Measurements from ENCODE around the gene ALPG.
"Not testable (repeated sequence)": the region's sequence is repeated elsewhere in the genome, so short reads cannot be mapped to it uniquely, and the experiment has no call there.

ALPG gene

DNA sequence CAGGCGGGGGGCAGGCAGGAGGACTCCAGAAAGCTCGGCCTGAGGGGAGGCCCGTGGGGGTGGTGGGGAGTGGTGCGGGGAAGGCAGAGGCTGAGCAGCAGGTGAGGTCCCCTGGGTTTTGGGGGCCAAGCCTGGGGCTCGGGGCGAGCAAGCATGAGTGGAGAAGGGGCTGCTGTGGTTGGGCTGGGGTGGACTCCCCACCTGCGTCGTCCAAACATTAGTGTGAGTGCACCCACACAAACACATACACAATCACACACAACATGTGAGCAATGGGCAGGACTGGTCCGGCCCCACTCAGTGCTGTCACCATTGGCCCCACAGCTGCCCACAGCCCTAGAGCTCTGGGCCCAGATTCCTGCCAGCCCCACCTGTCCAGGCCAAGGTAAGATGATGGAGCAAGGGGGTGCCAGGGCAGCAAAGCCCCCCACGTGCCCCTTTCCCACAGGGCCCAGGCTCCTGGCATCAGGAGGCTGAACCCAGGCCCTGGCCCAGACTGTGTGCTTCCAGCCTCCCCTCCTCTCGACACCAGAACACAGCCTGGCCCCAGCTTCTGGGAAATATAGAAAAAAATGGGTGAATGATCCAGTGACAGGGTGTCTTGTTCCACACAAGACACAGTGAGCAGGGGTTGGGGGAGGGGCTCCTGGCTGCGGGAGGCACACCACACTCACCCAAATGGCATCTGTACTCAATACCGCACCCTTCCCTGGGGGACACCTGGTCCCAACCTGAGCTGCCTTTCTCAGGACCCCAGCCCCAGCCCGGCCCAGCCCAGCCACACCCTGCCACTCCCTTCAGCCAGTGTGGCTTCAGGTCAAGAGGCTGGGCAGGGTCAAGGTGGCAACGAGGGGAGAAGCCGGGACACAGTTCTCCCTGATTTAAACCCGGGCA is 28.6 kb upstream of the ALPG start:
- no peak for DNase-seq

DNA sequence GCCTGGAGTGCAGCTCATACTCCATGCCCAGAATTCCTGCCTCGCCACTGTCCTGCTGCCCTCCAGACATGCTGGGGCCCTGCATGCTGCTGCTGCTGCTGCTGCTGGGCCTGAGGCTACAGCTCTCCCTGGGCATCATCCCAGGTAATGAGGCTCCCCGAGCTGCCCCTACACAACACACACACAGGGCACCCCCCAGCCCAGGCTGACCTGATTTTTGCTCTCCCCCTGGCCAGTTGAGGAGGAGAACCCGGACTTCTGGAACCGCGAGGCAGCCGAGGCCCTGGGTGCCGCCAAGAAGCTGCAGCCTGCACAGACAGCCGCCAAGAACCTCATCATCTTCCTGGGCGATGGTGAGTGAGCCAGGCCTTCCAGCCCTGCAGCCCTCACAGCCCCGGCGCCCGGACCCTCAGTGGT is 27.9 kb upstream of the ALPG start, which contains the start of gene ALPP:
Gene ALPP, plus strand, starts transcription at position 17 of the 417 bp plus-strand sequence. Its CDS starts 52 bp downstream, at position 69.
- not testable (repeated sequence) for DNase-seq

DNA sequence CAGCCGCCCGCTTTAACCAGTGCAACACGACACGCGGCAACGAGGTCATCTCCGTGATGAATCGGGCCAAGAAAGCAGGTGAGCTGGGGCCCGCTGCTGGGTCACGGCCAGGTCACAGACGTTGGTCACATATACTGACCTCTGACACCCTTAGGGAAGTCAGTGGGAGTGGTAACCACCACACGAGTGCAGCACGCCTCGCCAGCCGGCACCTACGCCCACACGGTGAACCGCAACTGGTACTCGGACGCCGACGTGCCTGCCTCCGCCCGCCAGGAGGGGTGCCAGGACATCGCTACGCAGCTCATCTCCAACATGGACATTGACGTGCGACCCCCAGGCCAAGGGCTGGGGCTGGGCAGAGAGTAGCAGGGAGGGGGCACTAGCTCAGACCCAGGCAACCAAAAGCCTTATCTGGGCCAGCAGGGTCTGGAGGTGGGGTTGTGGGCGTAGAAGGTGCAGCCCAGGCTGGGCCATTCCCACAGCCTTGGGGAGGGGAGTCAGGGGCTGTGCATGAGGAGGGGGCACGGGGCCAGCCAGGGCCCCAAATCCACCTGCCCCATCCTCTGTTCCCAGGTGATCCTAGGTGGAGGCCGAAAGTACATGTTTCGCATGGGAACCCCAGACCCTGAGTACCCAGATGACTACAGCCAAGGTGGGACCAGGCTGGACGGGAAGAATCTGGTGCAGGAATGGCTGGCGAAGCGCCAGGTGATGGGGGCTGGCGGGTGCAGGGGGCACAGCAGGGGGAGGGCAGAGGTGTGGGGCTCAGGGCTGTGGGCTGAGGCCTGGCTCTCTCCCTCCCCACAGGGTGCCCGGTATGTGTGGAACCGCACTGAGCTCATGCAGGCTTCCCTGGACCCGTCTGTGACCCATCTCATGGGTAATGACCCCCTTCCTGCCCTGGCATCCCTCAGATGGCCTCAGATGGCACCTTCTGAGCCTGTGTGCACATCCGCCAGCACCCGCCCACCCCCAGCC is 26.7 kb upstream of the ALPG start:
- not testable (repeated sequence) for DNase-seq

DNA sequence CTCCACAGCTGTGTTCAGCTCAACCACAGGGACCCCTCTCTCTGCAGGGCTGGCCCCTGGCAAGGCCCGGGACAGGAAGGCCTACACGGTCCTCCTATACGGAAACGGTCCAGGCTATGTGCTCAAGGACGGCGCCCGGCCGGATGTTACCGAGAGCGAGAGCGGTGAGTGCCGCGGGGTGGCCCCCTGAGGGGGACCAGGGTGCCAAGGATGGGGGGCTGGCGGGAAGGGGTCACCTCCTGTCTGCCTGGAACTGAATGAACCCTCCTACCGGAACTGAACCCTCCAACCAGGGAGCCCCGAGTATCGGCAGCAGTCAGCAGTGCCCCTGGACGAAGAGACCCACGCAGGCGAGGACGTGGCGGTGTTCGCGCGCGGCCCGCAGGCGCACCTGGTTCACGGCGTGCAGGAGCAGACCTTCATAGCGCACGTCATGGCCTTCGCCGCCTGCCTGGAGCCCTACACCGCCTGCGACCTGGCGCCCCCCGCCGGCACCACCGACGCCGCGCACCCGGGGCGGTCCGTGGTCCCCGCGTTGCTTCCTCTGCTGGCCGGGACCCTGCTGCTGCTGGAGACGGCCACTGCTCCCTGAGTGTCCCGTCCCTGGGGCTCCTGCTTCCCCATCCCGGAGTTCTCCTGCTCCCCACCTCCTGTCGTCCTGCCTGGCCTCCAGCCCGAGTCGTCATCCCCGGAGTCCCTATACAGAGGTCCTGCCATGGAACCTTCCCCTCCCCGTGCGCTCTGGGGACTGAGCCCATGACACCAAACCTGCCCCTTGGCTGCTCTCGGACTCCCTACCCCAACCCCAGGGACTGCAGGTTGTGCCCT is 25.2 kb upstream of the ALPG start:
- not testable (repeated sequence) for DNase-seq

DNA sequence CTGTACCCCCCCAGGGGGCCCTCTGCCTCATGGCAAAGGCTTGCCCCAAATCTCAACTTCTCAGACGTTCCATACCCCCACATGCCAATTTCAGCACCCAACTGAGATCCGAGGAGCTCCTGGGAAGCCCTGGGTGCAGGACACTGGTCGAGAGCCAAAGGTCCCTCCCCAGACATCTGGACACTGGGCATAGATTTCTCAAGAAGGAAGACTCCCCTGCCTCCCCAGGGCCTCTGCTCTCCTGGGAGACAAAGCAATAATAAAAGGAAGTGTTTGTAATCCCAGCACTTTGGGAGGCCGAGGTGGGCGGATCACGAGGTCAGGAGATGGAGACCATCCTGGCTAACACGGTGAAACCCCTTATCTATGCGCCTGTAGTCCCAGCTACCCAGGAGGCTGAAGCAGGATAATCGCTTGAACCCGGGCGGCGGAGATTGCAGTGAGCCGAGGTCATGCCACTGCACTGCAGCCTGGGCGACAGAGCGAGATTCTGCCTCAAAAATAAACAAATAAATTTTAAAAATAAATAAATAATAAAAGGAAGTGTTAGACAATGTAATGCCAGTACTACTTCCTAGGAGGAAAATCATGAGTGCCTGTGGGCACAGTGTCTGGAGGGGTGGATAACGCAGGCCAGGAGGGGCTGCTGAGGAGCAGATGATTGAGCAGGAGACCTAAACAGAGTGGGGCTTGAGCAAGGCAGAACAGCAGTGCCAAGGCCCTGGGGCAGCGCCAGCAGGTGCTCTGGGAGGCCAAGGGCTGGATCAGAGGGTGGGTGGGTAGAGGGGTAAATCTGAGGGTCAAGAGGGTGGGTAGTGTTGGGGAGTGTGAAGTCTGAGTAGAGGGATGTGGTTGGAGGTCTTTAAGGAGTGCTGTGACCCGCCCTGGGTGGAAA is 24.1 kb upstream of the ALPG start:
- DNase-seq, result no peak

DNA sequence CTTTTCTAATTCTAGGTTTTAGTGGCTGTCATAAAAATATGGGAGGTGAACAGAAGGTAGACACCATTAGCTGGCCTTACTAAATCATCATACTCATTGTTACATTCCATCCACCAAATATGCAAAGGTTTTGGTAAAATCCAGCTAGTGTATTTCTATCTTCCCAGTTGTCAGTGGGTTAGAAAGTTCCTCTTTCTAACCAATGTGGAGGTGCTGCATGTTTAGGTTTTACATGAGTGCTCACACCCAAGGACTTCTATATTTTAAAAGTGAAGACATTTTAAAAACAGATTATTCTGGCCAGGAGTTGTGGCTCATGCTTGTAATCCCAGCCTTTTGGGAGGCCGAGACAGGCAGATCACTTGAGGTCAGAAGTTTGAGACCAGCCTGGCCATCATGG is 22.2 kb upstream of the ALPG start:
- no peak for DNase-seq

DNA sequence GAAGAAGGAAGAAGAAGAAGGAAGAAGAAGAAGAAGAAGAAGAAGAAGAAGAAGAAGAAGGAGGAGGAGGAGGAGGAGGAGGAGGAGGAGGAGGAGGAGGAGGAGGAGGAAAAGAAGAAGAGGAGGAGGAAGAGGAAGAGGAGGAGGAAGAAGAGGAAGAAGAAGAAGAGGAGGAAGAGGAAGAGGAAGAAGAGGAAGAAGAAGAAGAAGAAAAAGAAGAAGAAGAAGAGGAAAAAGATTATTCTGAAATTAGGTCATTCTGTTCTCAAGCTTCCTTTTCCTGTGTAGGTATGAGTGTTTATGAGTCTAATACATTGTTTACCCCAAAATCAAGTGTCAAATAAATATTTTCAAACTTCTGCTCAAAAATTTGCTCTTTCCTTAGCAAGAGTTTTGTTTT is 21.6 kb upstream of the ALPG start:
- not testable (repeated sequence) for DNase-seq

DNA sequence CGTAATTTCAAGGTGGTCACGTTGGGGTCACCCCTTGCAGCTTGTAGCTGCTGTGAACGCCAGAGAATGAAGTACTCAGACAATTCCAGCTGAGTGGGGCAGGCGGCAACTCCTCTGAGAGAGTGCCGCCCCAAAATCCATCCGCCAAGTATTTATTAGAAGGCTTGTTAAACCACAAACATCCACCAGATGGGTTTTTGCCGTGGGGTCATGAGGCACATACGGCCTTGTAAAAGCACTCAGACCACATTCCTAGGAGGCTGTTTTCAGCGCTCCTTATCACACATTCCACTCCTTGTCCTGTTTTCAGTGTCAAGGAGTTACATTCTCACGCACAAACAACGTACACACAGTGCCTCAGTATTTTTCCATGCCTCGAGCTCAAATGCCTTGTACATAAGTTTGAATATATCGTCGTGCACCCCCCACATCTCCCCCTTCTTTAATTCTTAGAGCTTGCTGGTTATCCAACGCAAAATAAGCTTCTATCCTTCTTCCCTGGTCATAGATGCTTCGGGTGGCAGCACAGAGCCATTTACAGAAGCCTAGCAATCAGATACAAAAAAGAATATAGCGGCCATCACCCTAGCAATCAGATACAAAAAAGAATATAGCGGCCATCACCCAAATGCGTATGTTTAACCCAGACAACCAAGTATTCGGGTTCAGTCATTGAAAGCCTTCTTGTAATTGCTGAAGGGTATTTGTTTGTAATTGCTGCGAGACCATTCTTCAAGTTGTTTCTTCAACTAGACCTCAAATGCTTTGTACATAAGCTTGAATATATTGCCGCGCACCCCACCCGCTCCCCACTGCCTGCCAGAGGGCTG is 20.8 kb upstream of the ALPG start:
- no peak for DNase-seq

DNA sequence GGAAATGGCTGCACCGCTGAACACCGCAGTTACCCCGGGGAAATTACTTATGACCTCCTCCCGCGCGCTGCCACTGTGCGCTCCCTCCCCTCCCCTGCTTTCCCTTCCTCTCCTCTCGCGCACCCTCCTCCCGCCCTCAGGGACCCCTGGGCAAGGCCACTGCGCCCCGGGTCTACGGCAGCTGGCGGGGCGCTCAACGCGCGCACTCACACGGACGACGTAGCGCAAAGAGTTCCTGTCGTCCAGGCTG is 20.2 kb upstream of the ALPG start:
- no peak for DNase-seq

DNA sequence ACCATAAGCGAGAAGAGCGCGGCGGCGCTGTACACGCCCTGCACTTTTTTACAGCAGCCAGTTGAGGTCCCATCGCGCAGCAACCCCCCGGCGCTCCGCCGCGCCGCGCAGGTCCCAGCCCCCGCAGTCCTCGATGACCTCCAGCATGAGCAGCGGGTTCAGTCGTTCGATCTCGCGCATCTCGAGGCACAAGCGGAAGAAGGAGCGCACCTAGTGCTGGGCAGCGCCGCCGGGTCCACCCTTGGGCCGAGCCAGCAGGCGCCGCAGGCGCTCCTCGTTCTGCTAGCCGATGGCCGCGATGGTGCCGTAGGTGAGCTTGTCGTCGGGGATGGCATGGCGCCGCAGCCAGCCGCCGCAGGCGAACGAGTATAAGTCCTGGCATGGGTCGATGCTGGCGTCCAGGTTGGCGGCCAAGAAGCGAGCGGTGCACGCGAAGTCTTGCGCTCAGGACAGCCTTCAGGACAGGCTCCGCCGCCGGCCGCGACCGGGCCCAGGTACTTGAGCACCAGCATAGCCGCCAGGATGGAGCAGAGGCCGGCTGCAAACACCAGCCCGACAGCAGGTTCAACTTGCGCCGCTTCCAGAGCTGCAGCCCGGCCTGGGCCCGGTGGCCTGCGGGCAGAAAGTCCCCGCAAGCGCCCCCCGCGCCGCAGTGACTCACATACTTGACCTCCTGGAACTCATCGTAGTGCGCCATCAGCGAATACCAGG is 19.7 kb upstream of the ALPG start:
- no peak for DNase-seq

DNA sequence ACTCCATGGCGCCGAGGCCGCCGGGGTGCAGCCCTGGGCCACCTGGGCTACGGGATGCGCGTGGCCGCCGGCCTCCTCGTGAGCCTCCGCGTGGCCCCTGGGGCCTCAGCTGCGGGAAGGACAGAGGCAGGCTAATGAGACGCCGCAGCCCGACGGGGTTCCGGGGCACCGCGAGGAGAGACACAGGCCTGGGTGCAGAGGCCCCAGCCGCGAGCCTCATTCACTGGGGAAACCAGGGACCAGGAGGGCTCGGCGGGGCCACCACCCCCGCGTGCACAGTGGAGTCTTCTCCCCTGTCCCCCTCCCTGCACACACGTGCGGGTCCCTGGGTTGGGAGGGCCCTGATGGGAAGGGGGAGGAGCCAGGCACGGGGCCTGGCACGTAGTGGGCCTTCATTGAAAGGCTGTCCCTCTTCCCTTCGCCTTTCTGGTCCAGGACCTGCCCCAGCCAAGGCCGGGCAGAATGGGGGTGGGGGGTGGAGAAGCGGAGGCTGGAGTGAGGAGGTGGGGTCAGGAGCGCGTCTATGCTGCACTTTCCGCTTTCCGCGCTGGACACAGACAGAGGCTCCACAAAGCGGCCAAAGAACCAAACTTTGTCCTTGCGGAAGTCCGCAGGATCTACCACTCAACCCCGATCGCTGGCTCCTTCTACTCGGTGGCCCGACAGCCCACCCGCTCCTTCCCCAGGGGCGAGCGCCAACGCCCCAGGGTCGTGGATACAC is 19.0 kb upstream of the ALPG start:
- DNase-seq, result no peak

DNA sequence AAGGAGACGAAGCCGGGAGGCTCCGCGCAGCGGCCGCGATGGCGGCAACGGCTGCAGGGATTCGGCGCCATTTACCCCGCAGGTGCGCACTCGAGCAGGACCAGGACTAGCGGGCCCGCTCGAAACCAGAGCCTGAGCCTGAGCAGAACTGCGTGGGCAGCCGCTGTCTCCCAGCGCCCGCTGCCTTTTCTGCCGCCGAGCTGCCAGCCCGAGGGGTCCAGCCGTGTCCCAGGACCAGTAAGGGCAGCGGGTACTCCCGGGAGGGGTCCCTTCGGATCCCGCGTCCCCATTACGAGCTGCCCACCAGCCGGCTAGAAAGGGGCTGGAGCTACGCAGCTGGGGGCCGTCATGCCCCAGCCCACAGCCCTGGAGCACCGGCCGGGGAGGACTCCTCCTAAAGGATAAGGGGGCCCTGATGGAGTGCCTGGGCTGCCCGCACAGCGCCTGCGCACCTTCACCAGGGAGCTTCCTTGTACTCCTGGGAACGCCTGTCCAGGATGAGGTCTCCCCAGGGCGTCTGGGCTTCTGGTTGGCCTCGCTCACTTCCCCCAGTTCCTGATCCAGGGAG is 18.2 kb upstream of the ALPG start:
- DNase-seq, result no peak

DNA sequence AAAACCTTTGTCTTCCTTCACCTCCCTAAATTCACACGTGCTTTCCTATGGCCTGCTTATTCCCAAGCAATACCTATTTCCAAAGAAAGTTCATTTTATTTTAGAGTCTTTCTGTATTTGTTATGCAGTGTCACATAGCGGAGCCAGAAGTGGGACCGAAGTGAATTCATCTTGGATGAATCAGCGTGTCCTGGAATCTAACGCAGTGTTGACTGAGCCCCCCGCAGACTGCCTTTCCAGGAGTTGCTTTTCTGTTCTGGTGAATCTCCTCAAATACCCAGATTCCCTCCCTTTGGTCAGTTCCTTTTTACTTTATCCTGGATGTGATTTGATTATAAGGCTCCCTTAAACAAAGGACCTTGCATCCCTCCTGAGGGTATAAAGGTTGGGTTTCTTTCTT is 17.3 kb upstream of the ALPG start:
- DNase-seq, result no peak

DNA sequence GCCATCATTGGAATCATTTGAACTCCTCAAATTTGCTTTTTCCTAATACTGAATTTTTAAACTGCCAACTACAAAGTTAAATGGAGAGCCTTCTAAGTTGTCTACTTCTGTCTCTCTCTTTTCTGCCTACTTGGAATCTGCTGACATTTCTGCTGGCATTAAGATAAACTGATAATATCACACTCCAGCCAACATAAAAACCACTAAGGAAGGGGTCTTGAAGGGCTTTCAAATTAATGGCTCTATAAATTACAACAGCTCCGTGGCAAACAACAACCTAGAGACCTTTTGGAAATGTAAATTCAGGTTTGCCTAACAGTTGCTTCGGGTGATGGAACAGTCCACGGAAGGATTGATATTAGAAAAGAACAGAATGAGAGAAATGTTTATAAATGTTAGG is 16.0 kb upstream of the ALPG start:
- no peak for DNase-seq

DNA sequence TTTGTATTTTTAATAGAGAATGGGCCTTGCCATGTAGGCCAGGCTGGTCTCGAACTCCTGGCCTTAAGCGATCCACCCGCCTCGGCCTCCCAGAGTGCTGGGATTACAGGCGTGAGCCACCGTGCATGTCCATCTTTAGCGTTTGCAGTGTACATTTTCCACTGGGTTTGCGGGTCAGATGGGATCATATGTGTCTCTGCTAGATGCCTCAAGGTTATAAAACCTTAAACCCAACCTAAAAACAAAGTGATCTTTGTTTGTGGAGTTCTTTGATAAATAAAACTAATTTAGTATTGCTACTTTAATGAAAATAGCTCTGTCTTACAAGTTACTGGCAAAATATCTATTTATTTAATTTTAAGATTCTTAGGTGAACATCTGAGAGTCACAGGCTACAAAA is 13.1 kb upstream of the ALPG start:
- DNase-seq, result no peak

DNA sequence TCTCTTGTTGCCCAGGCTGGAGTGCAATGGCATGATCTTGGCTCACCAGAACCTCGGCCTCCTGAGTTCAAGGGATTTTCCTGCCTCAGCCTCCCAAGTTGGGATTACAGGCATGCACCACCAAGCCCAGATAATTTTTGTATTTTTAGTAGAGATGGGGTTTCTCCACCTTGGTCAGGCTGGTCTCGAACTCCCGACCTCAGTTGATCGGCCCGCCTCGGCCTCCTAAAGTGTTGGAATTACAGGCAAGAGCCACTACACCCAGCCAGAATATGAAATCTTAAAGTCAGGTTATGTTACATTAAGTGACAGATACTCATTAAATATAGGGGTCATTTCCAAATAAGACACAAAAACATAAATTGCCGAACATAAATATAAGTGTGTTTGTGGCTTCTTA is 12.2 kb upstream of the ALPG start:
- not testable (repeated sequence) for DNase-seq

DNA sequence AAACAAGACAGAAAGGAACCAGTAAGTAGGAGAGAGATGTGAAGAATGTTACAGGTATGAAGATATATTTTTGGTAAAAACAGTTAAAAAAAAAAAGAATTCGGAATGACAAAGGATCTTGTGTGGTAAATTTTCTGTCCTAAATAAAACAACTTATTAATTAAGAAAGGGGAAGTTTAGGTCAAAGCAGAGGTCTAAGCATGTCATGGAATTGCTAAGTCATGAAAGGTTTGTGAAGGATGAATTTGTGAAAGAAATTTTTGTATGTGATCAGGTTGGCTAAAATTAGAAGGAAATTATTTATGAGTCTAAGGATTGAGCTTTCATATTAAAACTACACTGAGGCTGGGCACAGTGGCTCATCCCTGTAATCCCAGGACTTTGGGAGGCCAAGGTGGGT is 11.1 kb upstream of the ALPG start:
- no peak for DNase-seq

DNA sequence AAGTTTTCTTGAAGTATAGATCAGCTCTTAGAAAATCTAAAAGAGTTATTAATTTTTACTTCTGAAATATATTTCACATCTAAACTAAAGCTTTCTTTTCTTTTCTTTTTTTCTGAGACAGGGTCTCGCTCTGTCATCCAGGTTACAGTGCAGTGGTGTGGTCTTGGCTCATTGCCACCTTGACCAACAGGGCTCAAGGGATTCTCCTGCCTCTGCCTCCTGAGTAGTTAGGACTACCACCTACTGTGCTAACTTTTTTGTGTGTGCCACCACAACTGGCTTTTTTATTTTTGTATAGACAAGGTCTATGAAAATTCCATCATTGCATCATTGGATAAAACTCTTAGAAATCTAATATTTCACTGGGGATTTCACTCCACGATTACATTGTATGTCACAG is 10.0 kb upstream of the ALPG start:
- no peak for DNase-seq
